Measurements from ENCODE around the gene OR5K2.

DNA sequence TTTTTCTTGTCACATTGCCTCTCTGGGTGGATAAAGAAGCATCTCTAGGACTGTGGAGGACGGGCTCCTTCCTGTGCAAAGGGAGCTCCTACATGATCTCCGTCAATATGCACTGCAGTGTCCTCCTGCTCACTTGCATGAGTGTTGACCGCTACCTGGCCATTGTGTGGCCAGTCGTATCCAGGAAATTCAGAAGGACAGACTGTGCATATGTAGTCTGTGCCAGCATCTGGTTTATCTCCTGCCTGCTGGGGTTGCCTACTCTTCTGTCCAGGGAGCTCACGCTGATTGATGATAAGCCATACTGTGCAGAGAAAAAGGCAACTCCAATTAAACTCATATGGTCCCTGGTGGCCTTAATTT, 34.8 kb downstream of the OR5K2 start:
- TF ChIP-seq, protein P1, sequence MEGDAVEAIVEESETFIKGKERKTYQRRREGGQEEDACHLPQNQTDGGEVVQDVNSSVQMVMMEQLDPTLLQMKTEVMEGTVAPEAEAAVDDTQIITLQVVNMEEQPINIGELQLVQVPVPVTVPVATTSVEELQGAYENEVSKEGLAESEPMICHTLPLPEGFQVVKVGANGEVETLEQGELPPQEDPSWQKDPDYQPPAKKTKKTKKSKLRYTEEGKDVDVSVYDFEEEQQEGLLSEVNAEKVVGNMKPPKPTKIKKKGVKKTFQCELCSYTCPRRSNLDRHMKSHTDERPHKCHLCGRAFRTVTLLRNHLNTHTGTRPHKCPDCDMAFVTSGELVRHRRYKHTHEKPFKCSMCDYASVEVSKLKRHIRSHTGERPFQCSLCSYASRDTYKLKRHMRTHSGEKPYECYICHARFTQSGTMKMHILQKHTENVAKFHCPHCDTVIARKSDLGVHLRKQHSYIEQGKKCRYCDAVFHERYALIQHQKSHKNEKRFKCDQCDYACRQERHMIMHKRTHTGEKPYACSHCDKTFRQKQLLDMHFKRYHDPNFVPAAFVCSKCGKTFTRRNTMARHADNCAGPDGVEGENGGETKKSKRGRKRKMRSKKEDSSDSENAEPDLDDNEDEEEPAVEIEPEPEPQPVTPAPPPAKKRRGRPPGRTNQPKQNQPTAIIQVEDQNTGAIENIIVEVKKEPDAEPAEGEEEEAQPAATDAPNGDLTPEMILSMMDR (conservative IDR thresholded peaks at IDR 0.05; ENCODE audit: low read length): no peak
- no peak for TF ChIP-seq EZH2phosphoT487 (IDR thresholded peaks at IDR 0.05; ENCODE audit: borderline replicate concordance)

Data from Loucy (cell line).